H1 (cell line): Measurements from ENCODE around the gene CRYBG1. TPM values are rescaled to one million over a fixed set of nuclear protein-coding genes. Genes with fewer than 3 reads are reported as not detected.
"Not testable (repeated sequence)": the region's sequence is repeated elsewhere in the genome, so short reads cannot be mapped to it uniquely, and the experiment has no call there.

Experiments
- CTCF ChIA-PET: fragments of 300-600 bp; sonication (Branson Sonifier 250); formaldehyde crosslinking; loops from one replicate; lab custom pipeline; 2021; ENCODE audit not compliant: partially characterized antibody; lab: Charles Lee
- POLR2A ChIA-PET: fragments of 300-600 bp; sonication (Branson Sonifier 250); formaldehyde crosslinking; loops from one replicate; lab custom pipeline; 2021; ENCODE audit warnings: inconsistent platforms; ENCODE audit not compliant: partially characterized antibody; lab: Charles Lee
- DNase-seq, 2 experiments: peaks; one replicate each; pipeline versions ENCODE4 v3.0.0 to v3.0.0-alpha.2; 2010 to 2022; ENCODE audit warnings: low spot score in 2 of 2, low read depth in 1 of 2, mixed read lengths in 1 of 2
- FAIRE-seq: peaks from 2 replicates; lab custom pipeline; 2011; peaks lifted over from hg19 to GRCh38; lab: Jason Lieb, UNC
- H2AFZ ChIP-seq: 2 replicates; pipeline ENCODE4 v1.8.1; 2012; ENCODE audit warnings: low read length, inconsistent platforms
- H2AK5ac ChIP-seq: 2 replicates; pipeline ENCODE4 v1.6.1; 2013; ENCODE audit warnings: low read depth, low read length
- H2BK120ac ChIP-seq: replicated peaks from 2 replicates; pipeline ENCODE3; 2013; ENCODE audit warnings: low read depth, low read length, inconsistent platforms
- H2BK12ac ChIP-seq: 2 replicates; pipeline ENCODE4 v1.6.1; 2013; ENCODE audit warnings: low read depth, low read length
- H2BK15ac ChIP-seq: 2 replicates; pipeline ENCODE4 v1.6.1; 2013; ENCODE audit warnings: low read length
- H2BK20ac ChIP-seq: 2 replicates; pipeline ENCODE4 v1.6.1; 2013; ENCODE audit warnings: low read length
- H2BK5ac ChIP-seq: 2 replicates; pipeline ENCODE4 v1.6.1; 2013; ENCODE audit warnings: low read depth, low read length
- H3K14ac ChIP-seq: 2 replicates; pipeline ENCODE4 v1.6.1; 2013; ENCODE audit warnings: inconsistent platforms; ENCODE audit not compliant: insufficient read length
- H3K18ac ChIP-seq: 2 replicates; pipeline ENCODE4 v1.6.1; 2013; ENCODE audit warnings: low read length; ENCODE audit errors: extremely low read depth
- H3K23ac ChIP-seq: 2 replicates; pipeline ENCODE4 v1.6.1; 2013; ENCODE audit warnings: inconsistent platforms; ENCODE audit not compliant: insufficient read length
- H3K23me2 ChIP-seq: 2 replicates; pipeline ENCODE4 v1.6.1; 2013; ENCODE audit warnings: low read depth, low read length
- H3K27ac ChIP-seq: 2 replicates; pipeline ENCODE4 v1.6.1; 2011; ENCODE audit warnings: low read depth, low read length, inconsistent platforms
- H3K27me3 ChIP-seq, 4 experiments: replicated peaks in 1 of 4; 1 replicate in 1 of 4; 2 replicates in 3 of 4; pipeline versions ENCODE4 v1.6.1 to v1.8.1; 2011 to 2013; ENCODE audit warnings: low read length in 3 of 4, mild to moderate bottlenecking in 3 of 4, inconsistent platforms in 2 of 4, mixed read lengths in 2 of 4, moderate library complexity in 1 of 4; ENCODE audit not compliant: control insufficient read depth in 3 of 4, insufficient read depth in 3 of 4; ENCODE audit errors: extremely low read depth in 1 of 4
- H3K36me3 ChIP-seq, 4 experiments: 2 replicates each; pipeline versions ENCODE4 v1.6.1 to v1.8.1; 2011 to 2013; ENCODE audit warnings: mild to moderate bottlenecking in 4 of 4, low read length in 3 of 4, moderate library complexity in 2 of 4, control low read depth in 1 of 4, inconsistent platforms in 1 of 4; ENCODE audit not compliant: insufficient read depth in 4 of 4, control insufficient read depth in 2 of 4
- H3K4ac ChIP-seq: replicated peaks from 2 replicates; pipeline ENCODE3; 2013; ENCODE audit warnings: low read length, low read depth, mixed read lengths, inconsistent platforms; ENCODE audit not compliant: insufficient read length
- H3K4me1 ChIP-seq, 4 experiments: replicated peaks in 1 of 4; 1 replicate in 1 of 4; 2 replicates in 3 of 4; pipeline versions ENCODE4 v1.6.1 to v1.8.1; 2011 to 2013; ENCODE audit warnings: low read length in 3 of 4, inconsistent platforms in 2 of 4, mixed read lengths in 1 of 4; ENCODE audit not compliant: insufficient read depth in 4 of 4, control insufficient read depth in 3 of 4
- H3K4me2 ChIP-seq, 2 experiments: 2 replicates each; pipeline versions ENCODE4 v1.6.1 to v1.8.1; 2011 to 2013; ENCODE audit warnings: low read depth in 2 of 2, low read length in 2 of 2, control low read depth in 1 of 2, inconsistent platforms in 1 of 2, mild to moderate bottlenecking in 1 of 2; ENCODE audit not compliant: insufficient read depth in 1 of 2
- H3K4me3 ChIP-seq, 4 experiments: fragments of 200-600, 300-600 bp in 1 of 4; sonication (generic), shearing (Covaris generic), sonication (Bioruptor Twin) in 1 of 4; 2 replicates each; pipeline versions ENCODE4 v1.5.1 to v1.8.1; 2011 to 2016; ENCODE audit warnings: low read length in 4 of 4, low read depth in 3 of 4, control low read depth in 2 of 4, inconsistent platforms in 2 of 4, mild to moderate bottlenecking in 2 of 4, mixed read lengths in 1 of 4, moderate library complexity in 1 of 4; ENCODE audit not compliant: insufficient read depth in 2 of 4; ENCODE audit errors: extremely low read depth in 1 of 4
- H3K56ac ChIP-seq: replicated peaks from 2 replicates; pipeline ENCODE3; 2013; ENCODE audit warnings: low read depth, mild to moderate bottlenecking, mixed read lengths, low read length, inconsistent platforms; ENCODE audit not compliant: insufficient read length
- H3K79me1 ChIP-seq: 2 replicates; pipeline ENCODE4 v1.6.1; 2013; ENCODE audit warnings: low read depth, low read length, control low read depth
- H3K79me2 ChIP-seq, 2 experiments: 2 replicates each; pipeline versions ENCODE4 v1.6.1 to v1.8.1; 2012 to 2013; ENCODE audit warnings: low read length in 2 of 2, mild to moderate bottlenecking in 2 of 2, inconsistent platforms in 1 of 2; ENCODE audit not compliant: insufficient read depth in 2 of 2, control insufficient read depth in 1 of 2
- H3K9ac ChIP-seq, 4 experiments: replicated peaks in 1 of 4; 1 replicate in 1 of 4; 2 replicates in 3 of 4; pipeline versions ENCODE4 v1.6.1 to v1.8.1; 2011 to 2013; ENCODE audit warnings: low read depth in 3 of 4, low read length in 3 of 4, control low read depth in 2 of 4, mild to moderate bottlenecking in 2 of 4, moderate library complexity in 2 of 4, inconsistent platforms in 1 of 4; ENCODE audit errors: extremely low read depth in 1 of 4
- H3K9me3 ChIP-seq, 2 experiments: 2 replicates each; pipeline versions ENCODE4 v1.6.1 to v1.8.1; 2012 to 2013; ENCODE audit warnings: mild to moderate bottlenecking in 2 of 2, moderate library complexity in 2 of 2, control low read depth in 1 of 2, inconsistent platforms in 1 of 2, low read depth in 1 of 2, low read length in 1 of 2, mixed read lengths in 1 of 2; ENCODE audit not compliant: insufficient read depth in 2 of 2
- H4K20me1 ChIP-seq, 2 experiments: replicated peaks in 1 of 2; 2 replicates each; pipeline versions ENCODE3 to v1.8.1; 2011 to 2013; ENCODE audit warnings: inconsistent platforms in 2 of 2, low read length in 2 of 2, mild to moderate bottlenecking in 1 of 2; ENCODE audit not compliant: insufficient read depth in 2 of 2, control insufficient read depth in 1 of 2
- H4K5ac ChIP-seq: 2 replicates; pipeline ENCODE4 v1.6.1; 2013; ENCODE audit warnings: low read length, low read depth, mixed read lengths, inconsistent platforms; ENCODE audit not compliant: insufficient read length
- H4K8ac ChIP-seq: 2 replicates; pipeline ENCODE4 v1.8.0; 2013; ENCODE audit warnings: mild to moderate bottlenecking, moderate library complexity, low read length, inconsistent platforms; ENCODE audit not compliant: insufficient read depth; ENCODE audit errors: extremely low read depth
- H4K91ac ChIP-seq: replicated peaks from 2 replicates; pipeline ENCODE3; 2013; ENCODE audit warnings: low read length, mixed read lengths, inconsistent platforms; ENCODE audit not compliant: insufficient read length
- WGBS, 2 experiments: shearing (Covaris generic) in 1 of 2; methylation state at CpG; one replicate each; pipeline versions ENCODE4 v1.1.6 to v1.1.7; 2013 to 2015; ENCODE audit warnings: low lambda C conversion rate in 2 of 2, mixed read lengths in 2 of 2, inconsistent platforms in 1 of 2, low coverage in 1 of 2, missing lambda C conversion rate in 1 of 2; ENCODE audit not compliant: insufficient replicate concordance in 2 of 2, insufficient coverage in 1 of 2, insufficient read length in 1 of 2; ENCODE audit errors: extremely low coverage in 1 of 2, missing lambda C conversion rate in 1 of 2; 5-methylcytosine and 5-hydroxymethylcytosine counted together
- polyA plus RNA-seq, 7 experiments: library from polyadenylated mRNA; depleted of rRNA in 3 of 7; stranded (reverse) in 5 of 7; unstranded in 2 of 7; fragments of >200 nt in 5 of 7; fragments of 200-250 nt in 2 of 7; gene quantifications; 1 replicate in 5 of 7; 2 replicates in 1 of 7; 4 replicates in 1 of 7; pipeline versions ENCODE4 v1.2.1 to v1.2.3, GENCODE V29; 2011 to 2013; ENCODE audit warnings: missing spikeins in 2 of 7, mixed read lengths in 2 of 7
- total RNA-seq: library from RNA; stranded (reverse); fragmentation: NEBNext Ultra II Directional; extraction: Animal tissue kit (Norgen Biotek cat#: 25700); gene quantifications from 2 replicates; pipeline ENCODE4 v1.2.1, GENCODE V29; 2021

Gene CRYBG1
- total and polyA plus RNA-seq, 2 of the 8 experiments (the other 6 are each of a cell fraction or from before 2014, with no cell fraction given), result 2.2 to 11.6 TPM

- H2BK15ac ChIP-seq, H2AFZ ChIP-seq, H3K4ac ChIP-seq, H3K4me2 ChIP-seq, H3K14ac ChIP-seq, H3K18ac ChIP-seq, H2BK12ac ChIP-seq, H4K20me1 ChIP-seq, H3K36me3 ChIP-seq, H2BK5ac ChIP-seq, H4K8ac ChIP-seq, H3K9me3 ChIP-seq, H2BK120ac ChIP-seq, FAIRE-seq, H3K79me1 ChIP-seq, H3K4me3 ChIP-seq, H4K91ac ChIP-seq, H3K56ac ChIP-seq, H2AK5ac ChIP-seq, DNase-seq, POLR2A ChIA-PET, H3K9ac ChIP-seq, H3K23ac ChIP-seq, H3K4me1 ChIP-seq, H2BK20ac ChIP-seq, H4K5ac ChIP-seq, H3K79me2 ChIP-seq, H3K27ac ChIP-seq, CTCF ChIA-PET: not testable (repeated sequence)
- H3K23me2 ChIP-seq, result peaks cover 11% of the 10 kb centered on the region; the same call in 1 of the 2 replicates
- 94% methylated on average over 3 of the region's 3 CpGs; no CpG with 5 or more reads in 1 of the 2 experiments for WGBS, 2 experiments
- H3K27me3 ChIP-seq, result peaks cover 21 to 32% (median 31%) of the 10 kb centered on the region in 4 experiments
Observed at GRCh38 chr6:106515582-106515981, 155.1 kb downstream of the CRYBG1 start.
